AG09309 (cell line): ENCODE results near the gene ETV6.

ENCODE experiments used
- DNase-seq: peaks from one replicate; pipeline ENCODE4 v3.0.0-alpha.2; 2010; ENCODE audit warnings: low read depth
- H3K4me3 ChIP-seq: 2 replicates; pipeline ENCODE4 v1.5.1; 2011; ENCODE audit warnings: mild to moderate bottlenecking, low read depth, low read length, moderate library complexity; ENCODE audit not compliant: control insufficient read depth
- CTCF ChIP-seq: IDR thresholded peaks from 2 replicates; pipeline ENCODE4 v1.5.1; 2011; ENCODE audit warnings: mild to moderate bottlenecking, low read depth, low read length, inconsistent platforms; ENCODE audit not compliant: insufficient read depth, control insufficient read depth; ENCODE audit errors: missing control alignments

The ETV6 gene

GRCh38 chr12:11819643-11820042 lies 170.2 kb downstream of the ETV6 start:
- DNase-seq, result no peak
- H3K4me3 ChIP-seq, result no peak overlapping the region
- no peak for TF ChIP-seq CTCF

- TF ChIP-seq CTCF, result no peak
- DNase-seq, result no peak
These were observed 171.0 kb downstream of the ETV6 start for GRCh38 chr12:11820476-11820875.

GRCh38 chr12:11821386-11822080 lies 172.1 kb downstream of the ETV6 start:
- H3K4me3 ChIP-seq, result no peak overlapping the region
- no peak for DNase-seq
- no peak for TF ChIP-seq CTCF

More at GRCh38 chr12:11820476-11820875, 171.0 kb downstream of the ETV6 start:
- H3K4me3 ChIP-seq, result no peak overlapping the region

- H3K4me3 ChIP-seq, result no peak overlapping the region
- no peak for TF ChIP-seq CTCF
- DNase-seq, result no peak
These were observed 172.8 kb downstream of the ETV6 start for GRCh38 chr12:11822081-11822834.

GRCh38 chr12:11823043-11823442 lies 173.6 kb downstream of the ETV6 start:
- no peak overlapping the region for H3K4me3 ChIP-seq
- no peak for TF ChIP-seq CTCF
- peak; percentile 87 for DNase-seq

GRCh38 chr12:11823593-11823992 lies 174.1 kb downstream of the ETV6 start:
- no peak for DNase-seq
- no peak overlapping the region for H3K4me3 ChIP-seq
- no peak for TF ChIP-seq CTCF

- TF ChIP-seq CTCF, result no peak
- no peak for DNase-seq
- H3K4me3 ChIP-seq, result no peak overlapping the region
These were observed 174.6 kb downstream of the ETV6 start for GRCh38 chr12:11824069-11824468.
